Chondrocyte (in vitro differentiated cells): ENCODE results near the gene JAG1. TPM values are rescaled to one million over a fixed set of nuclear protein-coding genes. Genes with fewer than 3 reads are reported as not detected.

ENCODE experiments used
- DNase-seq: peaks from one replicate; pipeline ENCODE4 v3.0.0; 2021; ENCODE audit warnings: mixed read lengths, low spot score
- H3K27ac Mint-ChIP-seq: one replicate; pipeline ENCODE4 v1.8.0; 2021; ENCODE audit warnings: mild to moderate bottlenecking, moderate library complexity, mixed read lengths; ENCODE audit not compliant: unreplicated experiment
- H3K27me3 Mint-ChIP-seq: 2 replicates; pipeline ENCODE4 v1.8.0; 2021; ENCODE audit warnings: low read depth, mixed read lengths
- H3K36me3 Mint-ChIP-seq: 2 replicates; pipeline ENCODE4 v1.8.0; 2021; ENCODE audit warnings: low read depth, mixed read lengths
- H3K4me1 Mint-ChIP-seq: 2 replicates; pipeline ENCODE4 v1.8.0; 2021; ENCODE audit warnings: low read depth, mild to moderate bottlenecking, mixed read lengths
- H3K4me3 Mint-ChIP-seq: one replicate; pipeline ENCODE4 v1.8.0; 2021; ENCODE audit warnings: mild to moderate bottlenecking, moderate library complexity, mixed read lengths; ENCODE audit not compliant: unreplicated experiment
- H3K9me3 Mint-ChIP-seq: 2 replicates; pipeline ENCODE4 v1.8.0; 2021; ENCODE audit warnings: low read depth, mixed read lengths
- total RNA-seq: library from RNA; stranded (reverse); gene quantifications from 3 replicates; pipeline ENCODE4 v1.2.1, GENCODE V29; 2021
- TF ChIP-seq, protein P1 (sequence below): fragments of 200-600 bp; sonication (generic); IDR thresholded peaks from 2 replicates; pipeline ENCODE4 v1.5.0; 2021; ENCODE audit warnings: antibody characterized with exemption, mild to moderate bottlenecking, moderate library complexity

JAG1 gene
- total RNA-seq, 1 donor from 2014 or later = 510 TPM

DNA sequence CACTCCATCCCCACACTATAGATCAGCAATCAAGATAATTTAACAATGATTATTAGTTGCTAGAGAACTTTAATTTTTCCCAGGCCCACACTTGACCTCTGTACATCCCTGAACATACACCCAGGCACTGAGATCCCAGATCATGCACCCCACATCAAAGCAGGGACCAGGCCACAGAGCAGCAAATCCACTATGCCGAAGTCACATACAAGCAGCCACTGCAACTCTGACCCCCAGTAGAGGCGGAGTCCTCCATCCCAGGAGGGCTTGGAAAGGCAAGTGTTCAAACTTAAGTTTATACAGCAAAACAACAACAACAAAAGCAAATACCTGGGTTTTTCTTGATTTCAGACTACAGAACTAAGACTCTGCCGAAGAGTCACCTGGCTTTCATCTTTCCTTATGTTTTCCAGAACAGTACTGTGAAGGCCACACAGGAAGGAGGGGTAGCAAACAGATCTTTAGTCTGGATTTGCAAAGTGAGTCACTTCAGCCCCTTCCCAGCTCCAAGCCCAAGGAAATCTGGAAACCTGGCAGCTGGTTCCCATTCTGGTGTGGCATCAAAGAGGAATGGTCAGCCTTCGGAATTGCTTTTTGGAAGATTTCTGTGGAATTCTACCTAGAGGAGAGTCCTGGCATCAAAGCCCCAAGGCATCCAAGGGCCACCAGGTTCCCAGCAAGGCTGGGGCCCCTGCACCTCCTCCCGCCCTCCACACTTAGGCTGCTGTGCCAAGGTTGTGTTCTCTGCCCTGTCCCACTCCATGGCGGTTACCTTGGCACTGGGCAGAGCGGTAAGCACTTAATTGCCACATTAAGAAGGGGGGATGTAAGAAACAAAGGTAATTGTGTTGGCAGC, 7.3 kb downstream of the JAG1 start:
- peak overlapping the region; percentile 90 for H3K27ac Mint-ChIP-seq
- H3K9me3 Mint-ChIP-seq = no peaks in the 10 kb centered on the region
- DNase-seq = no peak
- H3K36me3 Mint-ChIP-seq = peaks cover 65% of the 10 kb centered on the region
- TF ChIP-seq, protein P1, sequence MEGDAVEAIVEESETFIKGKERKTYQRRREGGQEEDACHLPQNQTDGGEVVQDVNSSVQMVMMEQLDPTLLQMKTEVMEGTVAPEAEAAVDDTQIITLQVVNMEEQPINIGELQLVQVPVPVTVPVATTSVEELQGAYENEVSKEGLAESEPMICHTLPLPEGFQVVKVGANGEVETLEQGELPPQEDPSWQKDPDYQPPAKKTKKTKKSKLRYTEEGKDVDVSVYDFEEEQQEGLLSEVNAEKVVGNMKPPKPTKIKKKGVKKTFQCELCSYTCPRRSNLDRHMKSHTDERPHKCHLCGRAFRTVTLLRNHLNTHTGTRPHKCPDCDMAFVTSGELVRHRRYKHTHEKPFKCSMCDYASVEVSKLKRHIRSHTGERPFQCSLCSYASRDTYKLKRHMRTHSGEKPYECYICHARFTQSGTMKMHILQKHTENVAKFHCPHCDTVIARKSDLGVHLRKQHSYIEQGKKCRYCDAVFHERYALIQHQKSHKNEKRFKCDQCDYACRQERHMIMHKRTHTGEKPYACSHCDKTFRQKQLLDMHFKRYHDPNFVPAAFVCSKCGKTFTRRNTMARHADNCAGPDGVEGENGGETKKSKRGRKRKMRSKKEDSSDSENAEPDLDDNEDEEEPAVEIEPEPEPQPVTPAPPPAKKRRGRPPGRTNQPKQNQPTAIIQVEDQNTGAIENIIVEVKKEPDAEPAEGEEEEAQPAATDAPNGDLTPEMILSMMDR = no peak
- peak overlapping the region; percentile 98 for H3K4me3 Mint-ChIP-seq
- H3K4me1 Mint-ChIP-seq = peaks cover 89% of the 10 kb centered on the region
- H3K27me3 Mint-ChIP-seq = no peaks in the 10 kb centered on the region

- no peak for DNase-seq
- peaks cover 96% of the 10 kb centered on the region for H3K4me1 Mint-ChIP-seq
- peaks cover 63% of the 10 kb centered on the region for H3K36me3 Mint-ChIP-seq
- H3K9me3 Mint-ChIP-seq = no peaks in the 10 kb centered on the region
- H3K27me3 Mint-ChIP-seq = no peaks in the 10 kb centered on the region
- TF ChIP-seq, protein P1 = no peak
- H3K4me3 Mint-ChIP-seq = peak overlapping the region; percentile 98
- H3K27ac Mint-ChIP-seq = peak overlapping the region; percentile 90
Measured at GRCh38 chr20:10665791-10666190, 8.0 kb downstream of the JAG1 start.

GRCh38 chr20:10665027-10665561, 8.7 kb downstream of the JAG1 start:
- no peaks in the 10 kb centered on the region for H3K9me3 Mint-ChIP-seq
- peaks cover 63% of the 10 kb centered on the region for H3K36me3 Mint-ChIP-seq
- peak overlapping the region; percentile 98 for H3K4me3 Mint-ChIP-seq
- TF ChIP-seq, protein P1 = peak; percentile 5
- no peak for DNase-seq
- H3K27ac Mint-ChIP-seq = peak overlapping the region; percentile 90
- H3K4me1 Mint-ChIP-seq = peaks cover 98% of the 10 kb centered on the region
- H3K27me3 Mint-ChIP-seq = no peaks in the 10 kb centered on the region

GRCh38 chr20:10663756-10664155, 10.0 kb downstream of the JAG1 start:
- no peak for DNase-seq
- Mint-ChIP-seq H3K27ac (peak overlapping the region; percentile 90), H3K4me3 (peak overlapping the region; percentile 98), H3K4me1 (peaks cover 99% of the 10 kb centered on the region), H3K9me3 (no peaks in the 10 kb centered on the region), H3K27me3 (no peaks in the 10 kb centered on the region), H3K36me3 (peaks cover 67% of the 10 kb centered on the region)
- TF ChIP-seq, protein P1 = no peak

- no peaks in the 10 kb centered on the region for H3K9me3 Mint-ChIP-seq
- peaks cover 99% of the 10 kb centered on the region for H3K4me1 Mint-ChIP-seq
- peak overlapping the region; percentile 90 for H3K27ac Mint-ChIP-seq
- DNase-seq = no peak
- H3K36me3 Mint-ChIP-seq = peaks cover 71% of the 10 kb centered on the region
- TF ChIP-seq, protein P1 = no peak
- H3K4me3 Mint-ChIP-seq = peak overlapping the region; percentile 8
- no peaks in the 10 kb centered on the region for H3K27me3 Mint-ChIP-seq
Measured at GRCh38 chr20:10662661-10663458, 10.9 kb downstream of the JAG1 start.
